Measurements from ENCODE around the gene MSANTD2. TPM values are rescaled to one million over a fixed set of nuclear protein-coding genes. Genes with fewer than 3 reads are reported as not detected.

The MSANTD2 gene
- total and polyA plus RNA-seq, 2 donors (not counting 1 experiment from before 2014, with no cell fraction given): 11.1 to 26.8 TPM

DNA sequence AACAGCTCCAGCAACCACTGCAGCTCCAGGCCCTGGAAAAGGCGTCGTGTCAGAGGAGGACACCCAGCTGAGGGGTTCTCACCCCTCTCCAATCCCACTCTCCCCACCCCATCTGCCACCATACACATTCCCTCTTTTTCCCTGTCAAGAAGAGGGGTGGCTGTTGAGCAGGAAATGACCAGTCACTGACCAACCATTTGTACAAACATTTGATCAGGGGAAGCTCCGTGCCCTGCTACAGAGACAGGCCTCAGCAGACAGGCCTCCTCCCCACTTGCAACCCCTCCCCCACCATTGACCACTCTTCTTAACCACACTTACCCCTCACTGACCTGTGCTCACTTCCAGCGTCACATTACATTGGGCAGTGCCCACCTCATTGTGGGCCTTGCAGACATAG is 45.9 kb downstream of the MSANTD2 start:
- Histone ChIP-seq H3K36me3 (replicated peaks in 1 of 2; ENCODE audit: control extremely low read depth in 1 of 2, control insufficient read depth in 1 of 2, extremely low read depth in 1 of 2, insufficient read depth in 2 of 2, low read length in 1 of 2) (no peaks in the 10 kb centered on the region), H4K20me1 (ENCODE audit: control insufficient read depth, insufficient read depth, low read length, poor library complexity, severe bottlenecking) (no peaks in the 10 kb centered on the region), H3K4me2 (replicated peaks; ENCODE audit: low read depth, low read length, poor library complexity, severe bottlenecking) (no peak overlapping the region), H2AFZ (ENCODE audit: insufficient read depth, low read depth, low read length, poor library complexity, severe bottlenecking) (no peak overlapping the region), H3K4me3 (ENCODE audit: control extremely low read depth in 1 of 5, extremely low read depth in 1 of 5, insufficient read depth in 1 of 5, low read depth in 2 of 5, low read length in 4 of 5) (no peak overlapping the region), H3K9ac (ENCODE audit: low read length) (no peak overlapping the region), H3K4me1 (ENCODE audit: control insufficient read depth in 2 of 2, insufficient read depth in 2 of 2, low read length in 2 of 2) (peaks cover 25 to 34% of the 10 kb centered on the region in 2 donors), H3K79me2 (ENCODE audit: control insufficient read depth, insufficient read depth, low read length) (peaks cover 17% of the 10 kb centered on the region), H3K9me3 (ENCODE audit: control extremely low read depth in 1 of 3, control insufficient read depth in 2 of 3, insufficient read depth in 1 of 3, low read length in 2 of 3) (peaks cover 0 to 3% (median 0%) of the 10 kb centered on the region in 3 donors), H3K27me3 (replicated peaks in 1 of 4; ENCODE audit: control extremely low read depth in 1 of 4, control insufficient read depth in 3 of 4, insufficient read depth in 4 of 4, low read length in 3 of 4) (peaks cover 0 to 13% (median 5%) of the 10 kb centered on the region in 4 experiments), H3K27ac (ENCODE audit: low read length in 2 of 2) (no peak overlapping the region)
- WGBS (ENCODE audit: insufficient coverage): 98% methylated on average over 4 of the region's 4 CpGs
- no peaks in the 10 kb centered on the region for H3K9me3 Mint-ChIP-seq (ENCODE audit: insufficient read depth)
- intact Hi-C loops (cut with micrococcal nuclease): no loop called here
- DNase-seq (no peak), ATAC-seq (ENCODE audit: low read depth) (no peak)
- no peak overlapping the region for H3K4me3 Mint-ChIP-seq
- H3K27me3 Mint-ChIP-seq: peaks cover 11% of the 10 kb centered on the region
- CTCF ChIA-PET: interaction anchor here (2.6 to 9.8 kb wide), 3 partner anchors 8 to 84 kb away, joined by 9 to 153 read pairs (median 17); partner anchors contain the start of gene ESAM
- TF ChIP-seq, protein P1, sequence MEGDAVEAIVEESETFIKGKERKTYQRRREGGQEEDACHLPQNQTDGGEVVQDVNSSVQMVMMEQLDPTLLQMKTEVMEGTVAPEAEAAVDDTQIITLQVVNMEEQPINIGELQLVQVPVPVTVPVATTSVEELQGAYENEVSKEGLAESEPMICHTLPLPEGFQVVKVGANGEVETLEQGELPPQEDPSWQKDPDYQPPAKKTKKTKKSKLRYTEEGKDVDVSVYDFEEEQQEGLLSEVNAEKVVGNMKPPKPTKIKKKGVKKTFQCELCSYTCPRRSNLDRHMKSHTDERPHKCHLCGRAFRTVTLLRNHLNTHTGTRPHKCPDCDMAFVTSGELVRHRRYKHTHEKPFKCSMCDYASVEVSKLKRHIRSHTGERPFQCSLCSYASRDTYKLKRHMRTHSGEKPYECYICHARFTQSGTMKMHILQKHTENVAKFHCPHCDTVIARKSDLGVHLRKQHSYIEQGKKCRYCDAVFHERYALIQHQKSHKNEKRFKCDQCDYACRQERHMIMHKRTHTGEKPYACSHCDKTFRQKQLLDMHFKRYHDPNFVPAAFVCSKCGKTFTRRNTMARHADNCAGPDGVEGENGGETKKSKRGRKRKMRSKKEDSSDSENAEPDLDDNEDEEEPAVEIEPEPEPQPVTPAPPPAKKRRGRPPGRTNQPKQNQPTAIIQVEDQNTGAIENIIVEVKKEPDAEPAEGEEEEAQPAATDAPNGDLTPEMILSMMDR (IDR thresholded peaks at IDR 0.05): no peak
- TF ChIP-seq EZH2 (IDR thresholded peaks at IDR 0.05; ENCODE audit: borderline replicate concordance, insufficient read depth, low read depth, low read length, poor library complexity, severe bottlenecking): no peak
- peaks cover 23% of the 10 kb centered on the region for H3K4me1 Mint-ChIP-seq
- POLR2A ChIA-PET: no interaction called here
- no peak overlapping the region for H3K27ac Mint-ChIP-seq

DNA sequence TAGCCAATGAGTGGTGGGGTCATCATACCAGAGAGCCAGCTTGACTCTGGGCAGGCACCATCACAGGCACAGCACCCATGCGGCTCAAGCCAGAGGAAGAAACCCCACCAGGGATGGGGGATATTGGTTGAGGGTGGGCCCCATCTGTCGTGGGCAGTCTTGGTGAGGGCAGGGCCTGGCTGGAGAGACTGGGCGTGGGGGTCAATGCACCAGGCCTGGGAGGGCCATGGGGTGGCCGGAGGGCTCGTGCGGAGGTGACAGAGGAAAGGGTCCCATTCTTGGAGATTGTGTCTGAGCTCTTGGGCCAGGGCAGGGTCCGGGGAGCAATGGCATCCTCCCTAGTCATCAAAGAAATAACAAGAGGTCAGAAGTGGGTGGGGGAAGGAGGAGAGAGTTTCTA is 46.6 kb downstream of the MSANTD2 start:
- Histone ChIP-seq H3K9me3 (ENCODE audit: control extremely low read depth in 1 of 3, control insufficient read depth in 2 of 3, insufficient read depth in 1 of 3, low read length in 2 of 3) (no peaks in the 10 kb centered on the region), H3K4me3 (ENCODE audit: control extremely low read depth in 1 of 5, extremely low read depth in 1 of 5, insufficient read depth in 1 of 5, low read depth in 2 of 5, low read length in 4 of 5) (no peak overlapping the region), H3K36me3 (replicated peaks in 1 of 2; ENCODE audit: control extremely low read depth in 1 of 2, control insufficient read depth in 1 of 2, extremely low read depth in 1 of 2, insufficient read depth in 2 of 2, low read length in 1 of 2) (no peaks in the 10 kb centered on the region), H3K4me1 (ENCODE audit: control insufficient read depth in 2 of 2, insufficient read depth in 2 of 2, low read length in 2 of 2) (peaks cover 25 to 34% of the 10 kb centered on the region in 2 donors), H3K9ac (ENCODE audit: low read length) (no peak overlapping the region), H4K20me1 (ENCODE audit: control insufficient read depth, insufficient read depth, low read length, poor library complexity, severe bottlenecking) (no peaks in the 10 kb centered on the region), H3K4me2 (replicated peaks; ENCODE audit: low read depth, low read length, poor library complexity, severe bottlenecking) (no peak overlapping the region), H2AFZ (ENCODE audit: insufficient read depth, low read depth, low read length, poor library complexity, severe bottlenecking) (no peak overlapping the region), H3K79me2 (ENCODE audit: control insufficient read depth, insufficient read depth, low read length) (peaks cover 17% of the 10 kb centered on the region), H3K27me3 (replicated peaks in 1 of 4; ENCODE audit: control extremely low read depth in 1 of 4, control insufficient read depth in 3 of 4, insufficient read depth in 4 of 4, low read length in 3 of 4) (peaks cover 0 to 6% (median 1%) of the 10 kb centered on the region in 4 experiments), H3K27ac (ENCODE audit: low read length in 2 of 2) (no peak overlapping the region)
- peaks cover 11% of the 10 kb centered on the region for H3K27me3 Mint-ChIP-seq
- 95% methylated on average over 6 of the region's 7 CpGs for WGBS (ENCODE audit: insufficient coverage)
- H3K9me3 Mint-ChIP-seq (ENCODE audit: insufficient read depth): no peaks in the 10 kb centered on the region
- no peak for ATAC-seq (ENCODE audit: low read depth)
- peaks cover 26% of the 10 kb centered on the region for H3K4me1 Mint-ChIP-seq
- DNase-seq: no peak
- no peak overlapping the region for H3K4me3 Mint-ChIP-seq
- ChIA-PET POLR2A (no interaction called here), CTCF (interaction anchor here (0.7 to 9.8 kb wide), 6 partner anchors 8 to 84 kb away, joined by 3 to 153 read pairs (median 6); partner anchors contain the start of gene ESAM)
- TF ChIP-seq EZH2 (IDR thresholded peaks at IDR 0.05; ENCODE audit: borderline replicate concordance, insufficient read depth, low read depth, low read length, poor library complexity, severe bottlenecking): no peak
- TF ChIP-seq, protein P1 (IDR thresholded peaks at IDR 0.05): no peak
- H3K27ac Mint-ChIP-seq: no peak overlapping the region
- intact Hi-C loops (cut with micrococcal nuclease): no loop called here

Data from B cell (primary cell).